H1 (cell line): ENCODE results near the gene GUCA1A. TPM values are rescaled to one million over a fixed set of nuclear protein-coding genes. Genes with fewer than 3 reads are reported as not detected.

Experiments used
- CTCF ChIA-PET: fragments of 300-600 bp; sonication (Branson Sonifier 250); formaldehyde crosslinking; loops from one replicate; lab custom pipeline; 2021; ENCODE audit not compliant: partially characterized antibody; lab: Charles Lee
- POLR2A ChIA-PET: fragments of 300-600 bp; sonication (Branson Sonifier 250); formaldehyde crosslinking; loops from one replicate; lab custom pipeline; 2021; ENCODE audit warnings: inconsistent platforms; ENCODE audit not compliant: partially characterized antibody; lab: Charles Lee
- DNase-seq, 2 experiments: peaks; one replicate each; pipeline versions ENCODE4 v3.0.0 to v3.0.0-alpha.2; 2010 to 2022; ENCODE audit warnings: low spot score in 2 of 2, low read depth in 1 of 2, mixed read lengths in 1 of 2
- FAIRE-seq: peaks from 2 replicates; lab custom pipeline; 2011; peaks lifted over from hg19 to GRCh38; lab: Jason Lieb, UNC
- H2AFZ ChIP-seq: 2 replicates; pipeline ENCODE4 v1.8.1; 2012; ENCODE audit warnings: low read length, inconsistent platforms
- H2AK5ac ChIP-seq: 2 replicates; pipeline ENCODE4 v1.6.1; 2013; ENCODE audit warnings: low read depth, low read length
- H2BK120ac ChIP-seq: replicated peaks from 2 replicates; pipeline ENCODE3; 2013; ENCODE audit warnings: low read depth, low read length, inconsistent platforms
- H2BK12ac ChIP-seq: 2 replicates; pipeline ENCODE4 v1.6.1; 2013; ENCODE audit warnings: low read depth, low read length
- H2BK15ac ChIP-seq: 2 replicates; pipeline ENCODE4 v1.6.1; 2013; ENCODE audit warnings: low read length
- H2BK20ac ChIP-seq: 2 replicates; pipeline ENCODE4 v1.6.1; 2013; ENCODE audit warnings: low read length
- H2BK5ac ChIP-seq: 2 replicates; pipeline ENCODE4 v1.6.1; 2013; ENCODE audit warnings: low read depth, low read length
- H3K14ac ChIP-seq: 2 replicates; pipeline ENCODE4 v1.6.1; 2013; ENCODE audit warnings: inconsistent platforms; ENCODE audit not compliant: insufficient read length
- H3K18ac ChIP-seq: 2 replicates; pipeline ENCODE4 v1.6.1; 2013; ENCODE audit warnings: low read length; ENCODE audit errors: extremely low read depth
- H3K23ac ChIP-seq: 2 replicates; pipeline ENCODE4 v1.6.1; 2013; ENCODE audit warnings: inconsistent platforms; ENCODE audit not compliant: insufficient read length
- H3K23me2 ChIP-seq: 2 replicates; pipeline ENCODE4 v1.6.1; 2013; ENCODE audit warnings: low read depth, low read length
- H3K27ac ChIP-seq: 2 replicates; pipeline ENCODE4 v1.6.1; 2011; ENCODE audit warnings: low read depth, low read length, inconsistent platforms
- H3K27me3 ChIP-seq, 4 experiments: replicated peaks in 1 of 4; 1 replicate in 1 of 4; 2 replicates in 3 of 4; pipeline versions ENCODE4 v1.6.1 to v1.8.1; 2011 to 2013; ENCODE audit warnings: low read length in 3 of 4, mild to moderate bottlenecking in 3 of 4, inconsistent platforms in 2 of 4, mixed read lengths in 2 of 4, moderate library complexity in 1 of 4; ENCODE audit not compliant: control insufficient read depth in 3 of 4, insufficient read depth in 3 of 4; ENCODE audit errors: extremely low read depth in 1 of 4
- H3K36me3 ChIP-seq, 4 experiments: 2 replicates each; pipeline versions ENCODE4 v1.6.1 to v1.8.1; 2011 to 2013; ENCODE audit warnings: mild to moderate bottlenecking in 4 of 4, low read length in 3 of 4, moderate library complexity in 2 of 4, control low read depth in 1 of 4, inconsistent platforms in 1 of 4; ENCODE audit not compliant: insufficient read depth in 4 of 4, control insufficient read depth in 2 of 4
- H3K4ac ChIP-seq: replicated peaks from 2 replicates; pipeline ENCODE3; 2013; ENCODE audit warnings: low read length, low read depth, mixed read lengths, inconsistent platforms; ENCODE audit not compliant: insufficient read length
- H3K4me1 ChIP-seq, 4 experiments: replicated peaks in 1 of 4; 1 replicate in 1 of 4; 2 replicates in 3 of 4; pipeline versions ENCODE4 v1.6.1 to v1.8.1; 2011 to 2013; ENCODE audit warnings: low read length in 3 of 4, inconsistent platforms in 2 of 4, mixed read lengths in 1 of 4; ENCODE audit not compliant: insufficient read depth in 4 of 4, control insufficient read depth in 3 of 4
- H3K4me2 ChIP-seq, 2 experiments: 2 replicates each; pipeline versions ENCODE4 v1.6.1 to v1.8.1; 2011 to 2013; ENCODE audit warnings: low read depth in 2 of 2, low read length in 2 of 2, control low read depth in 1 of 2, inconsistent platforms in 1 of 2, mild to moderate bottlenecking in 1 of 2; ENCODE audit not compliant: insufficient read depth in 1 of 2
- H3K4me3 ChIP-seq, 4 experiments: fragments of 200-600, 300-600 bp in 1 of 4; sonication (generic), shearing (Covaris generic), sonication (Bioruptor Twin) in 1 of 4; 2 replicates each; pipeline versions ENCODE4 v1.5.1 to v1.8.1; 2011 to 2016; ENCODE audit warnings: low read length in 4 of 4, low read depth in 3 of 4, control low read depth in 2 of 4, inconsistent platforms in 2 of 4, mild to moderate bottlenecking in 2 of 4, mixed read lengths in 1 of 4, moderate library complexity in 1 of 4; ENCODE audit not compliant: insufficient read depth in 2 of 4; ENCODE audit errors: extremely low read depth in 1 of 4
- H3K56ac ChIP-seq: replicated peaks from 2 replicates; pipeline ENCODE3; 2013; ENCODE audit warnings: low read depth, mild to moderate bottlenecking, mixed read lengths, low read length, inconsistent platforms; ENCODE audit not compliant: insufficient read length
- H3K79me1 ChIP-seq: 2 replicates; pipeline ENCODE4 v1.6.1; 2013; ENCODE audit warnings: low read depth, low read length, control low read depth
- H3K79me2 ChIP-seq, 2 experiments: 2 replicates each; pipeline versions ENCODE4 v1.6.1 to v1.8.1; 2012 to 2013; ENCODE audit warnings: low read length in 2 of 2, mild to moderate bottlenecking in 2 of 2, inconsistent platforms in 1 of 2; ENCODE audit not compliant: insufficient read depth in 2 of 2, control insufficient read depth in 1 of 2
- H3K9ac ChIP-seq, 4 experiments: replicated peaks in 1 of 4; 1 replicate in 1 of 4; 2 replicates in 3 of 4; pipeline versions ENCODE4 v1.6.1 to v1.8.1; 2011 to 2013; ENCODE audit warnings: low read depth in 3 of 4, low read length in 3 of 4, control low read depth in 2 of 4, mild to moderate bottlenecking in 2 of 4, moderate library complexity in 2 of 4, inconsistent platforms in 1 of 4; ENCODE audit errors: extremely low read depth in 1 of 4
- H3K9me3 ChIP-seq, 2 experiments: 2 replicates each; pipeline versions ENCODE4 v1.6.1 to v1.8.1; 2012 to 2013; ENCODE audit warnings: mild to moderate bottlenecking in 2 of 2, moderate library complexity in 2 of 2, control low read depth in 1 of 2, inconsistent platforms in 1 of 2, low read depth in 1 of 2, low read length in 1 of 2, mixed read lengths in 1 of 2; ENCODE audit not compliant: insufficient read depth in 2 of 2
- H4K20me1 ChIP-seq, 2 experiments: replicated peaks in 1 of 2; 2 replicates each; pipeline versions ENCODE3 to v1.8.1; 2011 to 2013; ENCODE audit warnings: inconsistent platforms in 2 of 2, low read length in 2 of 2, mild to moderate bottlenecking in 1 of 2; ENCODE audit not compliant: insufficient read depth in 2 of 2, control insufficient read depth in 1 of 2
- H4K5ac ChIP-seq: 2 replicates; pipeline ENCODE4 v1.6.1; 2013; ENCODE audit warnings: low read length, low read depth, mixed read lengths, inconsistent platforms; ENCODE audit not compliant: insufficient read length
- H4K8ac ChIP-seq: 2 replicates; pipeline ENCODE4 v1.8.0; 2013; ENCODE audit warnings: mild to moderate bottlenecking, moderate library complexity, low read length, inconsistent platforms; ENCODE audit not compliant: insufficient read depth; ENCODE audit errors: extremely low read depth
- H4K91ac ChIP-seq: replicated peaks from 2 replicates; pipeline ENCODE3; 2013; ENCODE audit warnings: low read length, mixed read lengths, inconsistent platforms; ENCODE audit not compliant: insufficient read length
- CTCF ChIP-seq, 3 experiments: IDR thresholded peaks; 1 replicate in 2 of 3; 2 replicates in 1 of 3; pipeline versions ENCODE4 v1.5.1 to v1.6.1; 2011; ENCODE audit warnings: low read length in 3 of 3, mild to moderate bottlenecking in 3 of 3, inconsistent platforms in 2 of 3, low read depth in 1 of 3, moderate library complexity in 1 of 3; ENCODE audit not compliant: insufficient read depth in 1 of 3; ENCODE audit errors: control extremely low read depth in 1 of 3
- JUN ChIP-seq: IDR thresholded peaks from 2 replicates; pipeline ENCODE4 v1.6.1; 2011; ENCODE audit warnings: low read depth, mild to moderate bottlenecking, improper control_type of control experiment, low read length
- WGBS, 2 experiments: shearing (Covaris generic) in 1 of 2; methylation state at CpG; one replicate each; pipeline versions ENCODE4 v1.1.6 to v1.1.7; 2013 to 2015; ENCODE audit warnings: low lambda C conversion rate in 2 of 2, mixed read lengths in 2 of 2, inconsistent platforms in 1 of 2, low coverage in 1 of 2, missing lambda C conversion rate in 1 of 2; ENCODE audit not compliant: insufficient replicate concordance in 2 of 2, insufficient coverage in 1 of 2, insufficient read length in 1 of 2; ENCODE audit errors: extremely low coverage in 1 of 2, missing lambda C conversion rate in 1 of 2; 5-methylcytosine and 5-hydroxymethylcytosine counted together
- polyA plus RNA-seq, 7 experiments: library from polyadenylated mRNA; depleted of rRNA in 3 of 7; stranded (reverse) in 5 of 7; unstranded in 2 of 7; fragments of >200 nt in 5 of 7; fragments of 200-250 nt in 2 of 7; gene quantifications; 1 replicate in 5 of 7; 2 replicates in 1 of 7; 4 replicates in 1 of 7; pipeline versions ENCODE4 v1.2.1 to v1.2.3, GENCODE V29; 2011 to 2013; ENCODE audit warnings: missing spikeins in 2 of 7, mixed read lengths in 2 of 7
- total RNA-seq: library from RNA; stranded (reverse); fragmentation: NEBNext Ultra II Directional; extraction: Animal tissue kit (Norgen Biotek cat#: 25700); gene quantifications from 2 replicates; pipeline ENCODE4 v1.2.1, GENCODE V29; 2021

The GUCA1A gene
- total and polyA plus RNA-seq, 2 of the 8 experiments (the other 6 are each of a cell fraction or from before 2014, with no cell fraction given): 4.6 to 24.6 TPM

GRCh38 chr6:42129360-42129676 lies 43.8 kb upstream of the GUCA1A start:
- no peak overlapping the region for H2BK20ac ChIP-seq
- WGBS, 2 experiments: 78% methylated on average over 2 of the region's 2 CpGs; no CpG with 5 or more reads in 1 of the 2 experiments
- TF ChIP-seq CTCF (IDR thresholded peaks at IDR 0.05; ENCODE audit: control extremely low read depth in 1 of 3, insufficient read depth in 1 of 3, low read depth in 1 of 3, low read length in 3 of 3) (no peak), JUN (no peak)

More at GRCh38 chr6:42129360-42129676, 43.8 kb upstream of the GUCA1A start:
- Histone ChIP-seq H3K4me1 (peaks cover 4 to 14% (median 7%) of the 10 kb centered on the region in 4 experiments), H3K56ac (no peak overlapping the region), H3K79me1 (peaks cover 19% of the 10 kb centered on the region), H3K9ac (no peak overlapping the region), H3K4ac (no peak overlapping the region), H3K27ac (0 out of 2 replicates have a peak overlapping the region, but pooled peaks have one; percentile 3), H3K4me3 (no peak overlapping the region), H2BK15ac (no peak overlapping the region), H2AFZ (no peak overlapping the region), H2BK12ac (no peak overlapping the region), H3K79me2 (peaks cover 4 to 51% of the 10 kb centered on the region in 2 experiments; a peak in 3 of 4 replicates), H3K9me3 (no peaks in the 10 kb centered on the region), H2BK5ac (no peak overlapping the region), H3K36me3 (peaks cover 23 to 55% (median 41%) of the 10 kb centered on the region in 4 experiments), H4K5ac (no peak overlapping the region), H3K27me3 (no peaks in the 10 kb centered on the region), H4K20me1 (peaks cover 10 to 25% of the 10 kb centered on the region in 2 experiments), H3K23ac (no peak overlapping the region), H2BK120ac (no peak overlapping the region), H3K23me2 (no peaks in the 10 kb centered on the region; the same call in 1 of the 2 replicates), H4K91ac (no peak overlapping the region), H4K8ac (no peak overlapping the region; the same call in 1 of the 2 replicates), H2AK5ac (no peak overlapping the region), H3K4me2 (no peak overlapping the region), H3K14ac (no peak overlapping the region), H3K18ac (no peak overlapping the region)
- FAIRE-seq: no peak
- no peak for DNase-seq
- POLR2A ChIA-PET: interaction anchor here (1.4 to 5.6 kb wide), 2 partner anchors 11 to 46 kb away, joined by 3 to 41 read pairs; partner anchors contain the start of gene C6orf132
- CTCF ChIA-PET: interaction anchor here (1.0 to 5.2 kb wide), 8 partner anchors 8 to 85 kb away, joined by 3 to 30 read pairs (median 6); no protein-coding TSS in a partner anchor
